ENCODE results near the gene CBY1.

The CBY1 gene

DNA sequence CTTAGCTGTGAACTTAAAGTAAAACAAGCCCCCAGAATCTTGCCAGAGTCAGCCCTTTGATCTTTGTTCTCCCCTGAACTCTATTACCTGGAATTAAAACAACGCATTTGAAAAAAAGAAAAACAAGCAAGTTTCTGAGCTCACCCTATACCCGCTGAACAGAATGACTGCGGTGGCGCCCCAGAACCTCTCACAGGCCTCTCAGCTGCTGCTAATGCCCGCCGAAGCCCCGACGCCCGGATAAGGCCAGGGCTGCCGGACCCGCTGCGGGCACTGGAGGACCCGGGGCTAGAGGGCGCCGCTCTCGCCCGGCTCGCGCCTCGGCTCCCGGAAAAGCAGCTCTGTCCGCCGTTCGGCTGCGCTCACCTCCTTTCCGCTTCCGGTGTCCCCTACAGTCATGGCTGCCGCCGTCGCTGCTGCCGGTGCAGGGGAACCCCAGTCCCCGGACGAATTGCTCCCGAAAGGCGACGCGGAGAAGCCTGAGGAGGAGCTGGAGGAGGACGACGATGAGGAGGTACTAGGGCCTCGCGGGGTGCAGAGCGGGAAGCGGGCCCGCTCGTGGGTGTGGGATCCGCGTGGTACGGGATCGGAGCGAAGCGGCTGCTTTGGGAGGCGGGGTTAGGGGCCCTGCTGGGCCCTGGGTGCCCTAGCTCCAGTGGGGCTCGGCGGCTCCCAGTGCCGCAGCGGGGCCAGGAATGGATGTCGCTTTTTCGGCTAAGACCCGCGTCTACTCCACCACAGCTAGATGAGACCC, 25.3 kb downstream of the CBY1 start, which contains the start of gene TOMM22:
Gene TOMM22 (plus strand): TSS at position 376 of the 754 bp plus-strand sequence. CDS start 22 bp downstream, at position 398.
- DNase-seq: peak; percentile 93
- H3K4me1 ChIP-seq: no peaks in the 10 kb centered on the region
- H3K36me3 ChIP-seq: peaks cover 37% of the 10 kb centered on the region
- no peaks in the 10 kb centered on the region for H3K9me3 ChIP-seq
- H3K4me3 ChIP-seq (ENCODE audit: low read depth, low read length): peak within 1 kb of the TSS; percentile 100
- peak; percentile 65 for TF ChIP-seq CTCF (IDR thresholded peaks at IDR 0.05; ENCODE audit: low read depth, low read length)
- no peaks in the 10 kb centered on the region for H3K27me3 ChIP-seq

- Histone ChIP-seq H3K36me3 (peaks cover 53% of the 10 kb centered on the region), H3K9me3 (no peaks in the 10 kb centered on the region), H3K27me3 (no peaks in the 10 kb centered on the region), H3K4me3 (ENCODE audit: low read depth, low read length) (no peak overlapping the region), H3K4me1 (no peaks in the 10 kb centered on the region)
- no peak for DNase-seq
- no peak for TF ChIP-seq CTCF (IDR thresholded peaks at IDR 0.05; ENCODE audit: low read depth, low read length)
These were observed 28.5 kb downstream of the CBY1 start for GRCh38 chr22:38684895-38685294.

- DNase-seq: no peak
- Histone ChIP-seq H3K27me3 (no peaks in the 10 kb centered on the region), H3K9me3 (no peaks in the 10 kb centered on the region), H3K36me3 (peaks cover 53% of the 10 kb centered on the region), H3K4me1 (no peaks in the 10 kb centered on the region), H3K4me3 (ENCODE audit: low read depth, low read length) (no peak overlapping the region)
- TF ChIP-seq CTCF (IDR thresholded peaks at IDR 0.05; ENCODE audit: low read depth, low read length): no peak
These were observed 29.3 kb downstream of the CBY1 start for GRCh38 chr22:38685761-38686160.

GRCh38 chr22:38689651-38690050, 33.2 kb downstream of the CBY1 start:
- no peak for DNase-seq
- H3K9me3 ChIP-seq: no peaks in the 10 kb centered on the region
- no peak overlapping the region for H3K4me3 ChIP-seq (ENCODE audit: low read depth, low read length)
- peaks cover 43% of the 10 kb centered on the region for H3K36me3 ChIP-seq
- H3K4me1 ChIP-seq: no peaks in the 10 kb centered on the region
- H3K27me3 ChIP-seq: no peaks in the 10 kb centered on the region
- TF ChIP-seq CTCF (IDR thresholded peaks at IDR 0.05; ENCODE audit: low read depth, low read length): no peak

GRCh38 chr22:38694049-38694448, 37.6 kb downstream of the CBY1 start:
- Histone ChIP-seq H3K36me3 (peaks cover 5% of the 10 kb centered on the region), H3K9me3 (no peaks in the 10 kb centered on the region), H3K4me3 (ENCODE audit: low read depth, low read length) (no peak overlapping the region), H3K27me3 (no peaks in the 10 kb centered on the region), H3K4me1 (peaks cover under 1% of the 10 kb centered on the region)
- DNase-seq: no peak
- TF ChIP-seq CTCF (IDR thresholded peaks at IDR 0.05; ENCODE audit: low read depth, low read length): no peak

GRCh38 chr22:38694940-38695339, 38.5 kb downstream of the CBY1 start:
- Histone ChIP-seq H3K36me3 (peaks cover 5% of the 10 kb centered on the region), H3K4me1 (peaks cover 6% of the 10 kb centered on the region), H3K9me3 (no peaks in the 10 kb centered on the region), H3K4me3 (ENCODE audit: low read depth, low read length) (no peak overlapping the region), H3K27me3 (no peaks in the 10 kb centered on the region)
- no peak for TF ChIP-seq CTCF (IDR thresholded peaks at IDR 0.05; ENCODE audit: low read depth, low read length)
- DNase-seq: no peak

Measured in BE2C (cell line).